ENCODE results near the gene TMEFF1. TPM values are rescaled to one million over a fixed set of nuclear protein-coding genes. Genes with fewer than 3 reads are reported as not detected.

TMEFF1 gene
- total and polyA plus RNA-seq, 4 donors = 0.01 to 0.77 (median 0.71) TPM; not detected in 1

DNA sequence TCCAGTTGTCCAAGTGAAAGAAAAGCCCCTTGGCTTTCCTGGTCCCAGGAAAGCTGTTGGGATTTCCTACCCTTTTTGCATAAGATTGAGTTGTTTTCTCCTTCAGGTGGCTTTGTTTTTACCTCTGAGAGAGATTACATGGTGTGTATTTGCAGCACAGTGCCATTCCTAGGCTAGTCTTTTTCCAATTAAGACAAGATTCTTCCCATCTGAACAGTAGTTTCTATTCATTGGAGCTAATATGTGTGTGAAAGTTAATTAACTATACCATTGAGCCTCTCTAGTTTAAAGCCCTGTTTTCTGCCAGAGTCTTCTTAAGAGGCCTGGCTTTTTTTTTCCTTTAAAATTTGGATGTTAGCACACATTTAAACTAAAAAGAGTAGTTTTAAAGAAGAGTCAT, 25.9 kb upstream of the TMEFF1 start:
- no peak for ATAC-seq (ENCODE audit: insufficient read depth, low FRiP score)
- Histone ChIP-seq H3K27ac (ENCODE audit: low read depth in 1 of 2, low read length in 1 of 2) (no peak overlapping the region), H3K4me1 (ENCODE audit: control insufficient read depth in 5 of 5, insufficient read depth in 5 of 5, low read length in 5 of 5) (peaks cover 0 to 8% (median 4%) of the 10 kb centered on the region in 5 donors), H3K36me3 (ENCODE audit: control insufficient read depth in 4 of 4, insufficient read depth in 4 of 4, low read length in 4 of 4) (peaks cover 2 to 15% (median 7%) of the 10 kb centered on the region in 4 donors), H3K9ac (ENCODE audit: insufficient read depth in 1 of 2, low read length in 2 of 2) (no peak overlapping the region), H3K27me3 (ENCODE audit: control insufficient read depth in 3 of 3, insufficient read depth in 3 of 3, low read length in 2 of 3) (no peaks in the 10 kb centered on the region), H3K4me3 (no peak overlapping the region), H3K9me3 (ENCODE audit: control insufficient read depth in 4 of 4, insufficient read depth in 3 of 4, low read length in 3 of 4) (peaks cover 0 to 2% (median 0%) of the 10 kb centered on the region in 4 donors)
- TF ChIP-seq, protein P1, sequence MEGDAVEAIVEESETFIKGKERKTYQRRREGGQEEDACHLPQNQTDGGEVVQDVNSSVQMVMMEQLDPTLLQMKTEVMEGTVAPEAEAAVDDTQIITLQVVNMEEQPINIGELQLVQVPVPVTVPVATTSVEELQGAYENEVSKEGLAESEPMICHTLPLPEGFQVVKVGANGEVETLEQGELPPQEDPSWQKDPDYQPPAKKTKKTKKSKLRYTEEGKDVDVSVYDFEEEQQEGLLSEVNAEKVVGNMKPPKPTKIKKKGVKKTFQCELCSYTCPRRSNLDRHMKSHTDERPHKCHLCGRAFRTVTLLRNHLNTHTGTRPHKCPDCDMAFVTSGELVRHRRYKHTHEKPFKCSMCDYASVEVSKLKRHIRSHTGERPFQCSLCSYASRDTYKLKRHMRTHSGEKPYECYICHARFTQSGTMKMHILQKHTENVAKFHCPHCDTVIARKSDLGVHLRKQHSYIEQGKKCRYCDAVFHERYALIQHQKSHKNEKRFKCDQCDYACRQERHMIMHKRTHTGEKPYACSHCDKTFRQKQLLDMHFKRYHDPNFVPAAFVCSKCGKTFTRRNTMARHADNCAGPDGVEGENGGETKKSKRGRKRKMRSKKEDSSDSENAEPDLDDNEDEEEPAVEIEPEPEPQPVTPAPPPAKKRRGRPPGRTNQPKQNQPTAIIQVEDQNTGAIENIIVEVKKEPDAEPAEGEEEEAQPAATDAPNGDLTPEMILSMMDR (IDR thresholded peaks at IDR 0.05; ENCODE audit: control extremely low read depth, extremely low read depth) = no peak
- DNase-seq = no peak

GRCh38 chr9:100448266-100448665, 24.7 kb upstream of the TMEFF1 start:
- Histone ChIP-seq H3K9me3 (ENCODE audit: control insufficient read depth in 4 of 4, insufficient read depth in 3 of 4, low read length in 3 of 4) (peaks cover 0 to 4% (median 1%) of the 10 kb centered on the region in 4 donors), H3K9ac (ENCODE audit: insufficient read depth in 1 of 2, low read length in 2 of 2) (no peak overlapping the region), H3K27me3 (ENCODE audit: control insufficient read depth in 3 of 3, insufficient read depth in 3 of 3, low read length in 2 of 3) (no peaks in the 10 kb centered on the region), H3K27ac (ENCODE audit: low read depth in 1 of 2, low read length in 1 of 2) (no peak overlapping the region), H3K4me1 (ENCODE audit: control insufficient read depth in 5 of 5, insufficient read depth in 5 of 5, low read length in 5 of 5) (peaks cover 0 to 8% (median 4%) of the 10 kb centered on the region in 5 donors), H3K36me3 (ENCODE audit: control insufficient read depth in 4 of 4, insufficient read depth in 4 of 4, low read length in 4 of 4) (peaks cover 6 to 20% (median 13%) of the 10 kb centered on the region in 4 donors), H3K4me3 (no peak overlapping the region)
- 99 to 100% methylated on average over 2 of the region's 2 CpGs for WGBS, 2 donors
- DNase-seq = no peak
- ATAC-seq (ENCODE audit: insufficient read depth, low FRiP score) = no peak
- TF ChIP-seq, protein P1 (IDR thresholded peaks at IDR 0.05; ENCODE audit: control extremely low read depth, extremely low read depth) = no peak

GRCh38 chr9:100449420-100449819, 23.5 kb upstream of the TMEFF1 start:
- 96 to 98% methylated on average over 2 of the region's 2 CpGs for WGBS, 2 donors
- TF ChIP-seq, protein P1 (IDR thresholded peaks at IDR 0.05; ENCODE audit: control extremely low read depth, extremely low read depth) = no peak
- no peak for ATAC-seq (ENCODE audit: insufficient read depth, low FRiP score)

GRCh38 chr9:100452894-100453293, 20.1 kb upstream of the TMEFF1 start:
- ATAC-seq (ENCODE audit: insufficient read depth, low FRiP score) (no peak), DNase-seq (no peak)
- peaks cover 6 to 26% (median 14%) of the 10 kb centered on the region in 4 donors for H3K36me3 ChIP-seq (ENCODE audit: control insufficient read depth in 4 of 4, insufficient read depth in 4 of 4, low read length in 4 of 4)
- no peaks in the 10 kb centered on the region for H3K27me3 ChIP-seq (ENCODE audit: control insufficient read depth in 3 of 3, insufficient read depth in 3 of 3, low read length in 2 of 3)
- peaks cover 0 to 4% (median 1%) of the 10 kb centered on the region in 4 donors for H3K9me3 ChIP-seq (ENCODE audit: control insufficient read depth in 4 of 4, insufficient read depth in 3 of 4, low read length in 3 of 4)
- no peak overlapping the region for H3K27ac ChIP-seq (ENCODE audit: low read depth in 1 of 2, low read length in 1 of 2)
- TF ChIP-seq, protein P1 (IDR thresholded peaks at IDR 0.05; ENCODE audit: control extremely low read depth, extremely low read depth) = no peak
- H3K9ac ChIP-seq (ENCODE audit: insufficient read depth in 1 of 2, low read length in 2 of 2) = no peak overlapping the region
- H3K4me1 ChIP-seq (ENCODE audit: control insufficient read depth in 5 of 5, insufficient read depth in 5 of 5, low read length in 5 of 5) = no peaks in the 10 kb centered on the region
- 97 to 98% methylated on average over 2 of the region's 2 CpGs for WGBS, 2 donors
- no peak overlapping the region for H3K4me3 ChIP-seq

More at GRCh38 chr9:100449420-100449819, 23.5 kb upstream of the TMEFF1 start:
- Histone ChIP-seq H3K36me3 (ENCODE audit: control insufficient read depth in 4 of 4, insufficient read depth in 4 of 4, low read length in 4 of 4) (peaks cover 6 to 26% (median 13%) of the 10 kb centered on the region in 4 donors), H3K9me3 (ENCODE audit: control insufficient read depth in 4 of 4, insufficient read depth in 3 of 4, low read length in 3 of 4) (peaks cover 0 to 4% (median 1%) of the 10 kb centered on the region in 4 donors), H3K9ac (ENCODE audit: insufficient read depth in 1 of 2, low read length in 2 of 2) (no peak overlapping the region), H3K4me3 (no peak overlapping the region), H3K4me1 (ENCODE audit: control insufficient read depth in 5 of 5, insufficient read depth in 5 of 5, low read length in 5 of 5) (peaks cover 0 to 2% (median 0%) of the 10 kb centered on the region in 5 donors), H3K27me3 (ENCODE audit: control insufficient read depth in 3 of 3, insufficient read depth in 3 of 3, low read length in 2 of 3) (no peaks in the 10 kb centered on the region), H3K27ac (ENCODE audit: low read depth in 1 of 2, low read length in 1 of 2) (no peak overlapping the region)
- no peak for DNase-seq
